Measurements from ENCODE around the gene L3MBTL4. TPM values are rescaled to one million over a fixed set of nuclear protein-coding genes. Genes with fewer than 3 reads are reported as not detected.

Gene L3MBTL4
- total RNA-seq, 2 donors from 2014 or later: 4.6 to 7.2 TPM

DNA sequence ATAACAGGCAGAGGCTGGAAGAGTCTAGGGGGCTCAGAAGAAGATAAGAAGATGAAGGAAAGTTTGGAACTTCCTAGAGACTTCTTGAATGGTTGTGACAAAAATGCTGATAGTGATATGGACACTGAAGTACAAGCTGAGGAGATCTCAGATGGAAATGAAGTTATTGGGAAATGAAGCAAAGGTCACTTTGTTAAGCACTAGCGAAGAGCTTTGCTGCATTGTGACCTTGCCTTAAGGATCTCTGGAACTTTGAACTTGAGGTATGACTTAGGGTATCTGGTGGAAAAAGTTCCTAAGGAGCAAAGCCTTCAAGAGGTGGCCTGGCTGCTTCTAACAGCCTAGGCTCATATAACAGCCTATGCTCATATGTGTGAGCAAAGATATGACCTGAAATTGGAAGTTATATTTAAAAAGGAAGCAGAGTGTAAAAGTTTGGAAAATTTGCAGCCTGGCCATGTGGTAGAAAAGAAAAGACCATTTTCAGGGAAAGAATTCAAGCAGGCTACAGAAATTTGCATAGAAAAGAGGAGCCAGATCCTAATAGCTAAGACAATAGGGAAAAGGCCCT lies 91.3 kb downstream of the L3MBTL4 start:
- no peak overlapping the region for H3K9ac ChIP-seq (ENCODE audit: extremely low read depth, low read length, poor library complexity, severe bottlenecking)
- no peak overlapping the region for H3K4me3 ChIP-seq (ENCODE audit: low read length)
- Mint-ChIP-seq H3K27ac (no peak overlapping the region), H3K4me3 (no peak overlapping the region), H3K27me3 (ENCODE audit: insufficient read depth) (no peaks in the 10 kb centered on the region), H3K36me3 (ENCODE audit: low read depth) (peaks cover 2% of the 10 kb centered on the region), H3K9me3 (peaks cover 23% of the 10 kb centered on the region), H3K4me1 (no peaks in the 10 kb centered on the region)
- TF ChIP-seq, protein P1, sequence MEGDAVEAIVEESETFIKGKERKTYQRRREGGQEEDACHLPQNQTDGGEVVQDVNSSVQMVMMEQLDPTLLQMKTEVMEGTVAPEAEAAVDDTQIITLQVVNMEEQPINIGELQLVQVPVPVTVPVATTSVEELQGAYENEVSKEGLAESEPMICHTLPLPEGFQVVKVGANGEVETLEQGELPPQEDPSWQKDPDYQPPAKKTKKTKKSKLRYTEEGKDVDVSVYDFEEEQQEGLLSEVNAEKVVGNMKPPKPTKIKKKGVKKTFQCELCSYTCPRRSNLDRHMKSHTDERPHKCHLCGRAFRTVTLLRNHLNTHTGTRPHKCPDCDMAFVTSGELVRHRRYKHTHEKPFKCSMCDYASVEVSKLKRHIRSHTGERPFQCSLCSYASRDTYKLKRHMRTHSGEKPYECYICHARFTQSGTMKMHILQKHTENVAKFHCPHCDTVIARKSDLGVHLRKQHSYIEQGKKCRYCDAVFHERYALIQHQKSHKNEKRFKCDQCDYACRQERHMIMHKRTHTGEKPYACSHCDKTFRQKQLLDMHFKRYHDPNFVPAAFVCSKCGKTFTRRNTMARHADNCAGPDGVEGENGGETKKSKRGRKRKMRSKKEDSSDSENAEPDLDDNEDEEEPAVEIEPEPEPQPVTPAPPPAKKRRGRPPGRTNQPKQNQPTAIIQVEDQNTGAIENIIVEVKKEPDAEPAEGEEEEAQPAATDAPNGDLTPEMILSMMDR (conservative IDR thresholded peaks at IDR 0.05): no peak
- 95% methylated on average over 1 of the region's 1 CpG; no CpG with 5 or more reads in 1 of the 2 experiments for WGBS, 2 experiments (ENCODE audit: insufficient coverage in 1 of 2, insufficient read length in 1 of 2)
- no peak for DNase-seq
- H3K4me1 ChIP-seq (ENCODE audit: control insufficient read depth, insufficient read depth, low read length): no peaks in the 10 kb centered on the region
- H3K36me3 ChIP-seq (ENCODE audit: control insufficient read depth, insufficient read depth, low read length): no peaks in the 10 kb centered on the region
- no peaks in the 10 kb centered on the region for H3K27me3 ChIP-seq (ENCODE audit: control insufficient read depth, insufficient read depth, low read length, poor library complexity, severe bottlenecking)
- H3K9me3 ChIP-seq (ENCODE audit: control insufficient read depth, low read length): peaks cover 23% of the 10 kb centered on the region
- H3K27ac ChIP-seq (ENCODE audit: low read depth, low read length): no peak overlapping the region

DNA sequence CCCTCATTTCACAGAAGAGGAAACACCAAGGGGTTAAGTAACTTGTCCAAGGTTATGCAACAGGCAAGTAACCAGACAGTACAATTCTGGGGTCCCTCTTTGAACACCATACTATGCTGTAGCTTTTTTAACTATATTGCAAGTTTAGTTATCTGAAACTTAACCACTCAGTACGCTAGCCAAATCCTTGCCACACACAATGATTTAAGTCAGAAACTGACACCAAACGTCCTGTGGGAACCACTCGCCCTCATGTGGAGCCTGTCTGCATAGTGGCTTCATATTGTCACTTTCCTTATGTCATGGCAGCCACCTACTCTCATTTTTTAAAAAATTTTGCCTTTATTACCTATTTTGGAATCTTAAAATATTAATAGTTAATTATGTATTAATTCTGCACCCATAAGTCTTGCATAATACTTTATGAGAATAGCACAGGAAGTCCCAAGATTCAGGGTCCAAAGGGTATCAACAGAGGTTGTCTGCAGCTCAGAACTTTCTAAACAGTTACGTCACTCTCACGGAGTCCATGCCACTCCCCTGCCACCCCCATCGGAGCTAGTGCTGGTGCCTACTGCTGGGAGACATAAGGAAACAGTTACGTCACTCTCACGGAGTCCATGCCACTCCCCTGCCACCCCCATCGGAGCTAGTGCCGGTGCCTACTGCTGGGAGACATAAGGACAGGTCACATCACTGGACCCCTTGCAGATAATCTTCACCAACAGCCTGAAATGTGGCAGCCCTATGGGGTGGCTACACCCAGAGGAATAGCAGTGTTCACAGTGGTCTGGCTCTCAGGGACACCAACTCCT lies 99.0 kb downstream of the L3MBTL4 start:
- H3K27me3 ChIP-seq (ENCODE audit: control insufficient read depth, insufficient read depth, low read length, poor library complexity, severe bottlenecking): no peaks in the 10 kb centered on the region
- H3K9ac ChIP-seq (ENCODE audit: extremely low read depth, low read length, poor library complexity, severe bottlenecking): no peak overlapping the region
- H3K4me1 ChIP-seq (ENCODE audit: control insufficient read depth, insufficient read depth, low read length): no peaks in the 10 kb centered on the region
- no peaks in the 10 kb centered on the region for H3K36me3 ChIP-seq (ENCODE audit: control insufficient read depth, insufficient read depth, low read length)
- H3K9me3 Mint-ChIP-seq: no peaks in the 10 kb centered on the region
- peaks cover 8% of the 10 kb centered on the region for H3K9me3 ChIP-seq (ENCODE audit: control insufficient read depth, low read length)
- no peak for DNase-seq
- H3K4me1 Mint-ChIP-seq: no peaks in the 10 kb centered on the region
- H3K4me3 Mint-ChIP-seq: no peak overlapping the region
- no peak overlapping the region for H3K27ac Mint-ChIP-seq
- H3K27me3 Mint-ChIP-seq (ENCODE audit: insufficient read depth): no peaks in the 10 kb centered on the region
- no peak overlapping the region for H3K27ac ChIP-seq (ENCODE audit: low read depth, low read length)
- H3K36me3 Mint-ChIP-seq (ENCODE audit: low read depth): no peaks in the 10 kb centered on the region
- no peak overlapping the region for H3K4me3 ChIP-seq (ENCODE audit: low read length)
- TF ChIP-seq, protein P1 (conservative IDR thresholded peaks at IDR 0.05): no peak
- WGBS, 2 experiments (ENCODE audit: insufficient coverage in 1 of 2, insufficient read length in 1 of 2): 71 to 76% methylated on average over 5 to 9 of the region's 10 CpGs

DNA sequence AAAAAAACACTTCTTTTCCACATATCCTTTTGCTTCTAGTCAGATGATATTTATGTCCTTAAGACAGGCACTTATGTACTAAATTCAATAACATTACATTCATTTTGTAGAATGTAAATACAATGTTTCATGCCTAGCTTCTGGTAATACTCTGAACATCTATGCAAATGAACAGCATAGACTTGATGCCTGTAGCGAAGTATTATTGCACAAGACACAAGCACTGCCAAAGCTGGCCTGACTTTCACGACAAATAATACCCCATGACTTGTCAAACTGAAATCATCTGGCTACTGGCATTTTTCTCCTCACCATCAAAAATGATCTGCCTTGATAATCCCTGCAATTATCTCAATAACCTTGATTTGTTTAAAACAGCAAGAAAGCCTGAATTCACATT lies 101.3 kb downstream of the L3MBTL4 start:
- no peaks in the 10 kb centered on the region for H3K27me3 Mint-ChIP-seq (ENCODE audit: insufficient read depth)
- H3K4me1 Mint-ChIP-seq: no peaks in the 10 kb centered on the region
- DNase-seq: no peak
- Histone ChIP-seq H3K27me3 (ENCODE audit: control insufficient read depth, insufficient read depth, low read length, poor library complexity, severe bottlenecking) (no peaks in the 10 kb centered on the region), H3K9me3 (ENCODE audit: control insufficient read depth, low read length) (peaks cover 8% of the 10 kb centered on the region), H3K4me1 (ENCODE audit: control insufficient read depth, insufficient read depth, low read length) (no peaks in the 10 kb centered on the region), H3K9ac (ENCODE audit: extremely low read depth, low read length, poor library complexity, severe bottlenecking) (no peak overlapping the region), H3K27ac (ENCODE audit: low read depth, low read length) (no peak overlapping the region), H3K36me3 (ENCODE audit: control insufficient read depth, insufficient read depth, low read length) (no peaks in the 10 kb centered on the region), H3K4me3 (ENCODE audit: low read length) (no peak overlapping the region)
- TF ChIP-seq, protein P1 (conservative IDR thresholded peaks at IDR 0.05): no peak
- H3K9me3 Mint-ChIP-seq: peaks cover 3% of the 10 kb centered on the region
- 89 to 100% methylated on average over 2 of the region's 2 CpGs for WGBS, 2 experiments (ENCODE audit: insufficient coverage in 1 of 2, insufficient read length in 1 of 2)
- H3K27ac Mint-ChIP-seq: no peak overlapping the region
- H3K36me3 Mint-ChIP-seq (ENCODE audit: low read depth): no peaks in the 10 kb centered on the region
- no peak overlapping the region for H3K4me3 Mint-ChIP-seq
